Skeletal muscle satellite cell (primary cell): ENCODE data around the gene OPN4. TPM values are rescaled to one million over a fixed set of nuclear protein-coding genes. Genes with fewer than 3 reads are reported as not detected.
A peak's percentile ranks its signal among the peaks of the same experiment; 100 is the strongest.
"Not testable (repeated sequence)": the region's sequence is repeated elsewhere in the genome, so short reads cannot be mapped to it uniquely, and the experiment has no call there.

Experiments
- H3K27me3 ChIP-seq: 2 replicates; pipeline ENCODE4 v1.7.0; 2013; ENCODE audit warnings: low read length; ENCODE audit not compliant: control insufficient read depth, insufficient read depth
- H3K36me3 ChIP-seq: 2 replicates; pipeline ENCODE4 v1.7.0; 2013; ENCODE audit warnings: mild to moderate bottlenecking, control low read depth, low read length; ENCODE audit not compliant: insufficient read depth
- H3K4me1 ChIP-seq: 2 replicates; pipeline ENCODE4 v1.7.0; 2013; ENCODE audit warnings: low read length; ENCODE audit not compliant: control insufficient read depth, insufficient read depth
- H3K4me2 ChIP-seq: 2 replicates; pipeline ENCODE4 v1.7.0; 2013; ENCODE audit warnings: mild to moderate bottlenecking, low read length
- H3K4me3 ChIP-seq: 2 replicates; pipeline ENCODE4 v1.7.0; 2013; ENCODE audit warnings: low read length
- H3K9ac ChIP-seq: 2 replicates; pipeline ENCODE4 v1.7.0; 2013; ENCODE audit warnings: mild to moderate bottlenecking, low read depth, low read length, moderate library complexity
- H3K9me3 ChIP-seq: replicated peaks from 2 replicates; pipeline ENCODE4 v1.7.0; 2013; ENCODE audit warnings: mild to moderate bottlenecking, control low read depth, low read length
- total RNA-seq: library from RNA; depleted of rRNA; stranded (reverse); fragments of >200 nt; gene quantifications from 2 replicates; pipeline ENCODE4 v1.2.3, GENCODE V29; 2012; rRNA removed

Gene OPN4, protein sequence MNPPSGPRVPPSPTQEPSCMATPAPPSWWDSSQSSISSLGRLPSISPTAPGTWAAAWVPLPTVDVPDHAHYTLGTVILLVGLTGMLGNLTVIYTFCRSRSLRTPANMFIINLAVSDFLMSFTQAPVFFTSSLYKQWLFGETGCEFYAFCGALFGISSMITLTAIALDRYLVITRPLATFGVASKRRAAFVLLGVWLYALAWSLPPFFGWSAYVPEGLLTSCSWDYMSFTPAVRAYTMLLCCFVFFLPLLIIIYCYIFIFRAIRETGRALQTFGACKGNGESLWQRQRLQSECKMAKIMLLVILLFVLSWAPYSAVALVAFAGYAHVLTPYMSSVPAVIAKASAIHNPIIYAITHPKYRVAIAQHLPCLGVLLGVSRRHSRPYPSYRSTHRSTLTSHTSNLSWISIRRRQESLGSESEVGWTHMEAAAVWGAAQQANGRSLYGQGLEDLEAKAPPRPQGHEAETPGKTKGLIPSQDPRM
- not detected in 2 replicates for total RNA-seq

DNA sequence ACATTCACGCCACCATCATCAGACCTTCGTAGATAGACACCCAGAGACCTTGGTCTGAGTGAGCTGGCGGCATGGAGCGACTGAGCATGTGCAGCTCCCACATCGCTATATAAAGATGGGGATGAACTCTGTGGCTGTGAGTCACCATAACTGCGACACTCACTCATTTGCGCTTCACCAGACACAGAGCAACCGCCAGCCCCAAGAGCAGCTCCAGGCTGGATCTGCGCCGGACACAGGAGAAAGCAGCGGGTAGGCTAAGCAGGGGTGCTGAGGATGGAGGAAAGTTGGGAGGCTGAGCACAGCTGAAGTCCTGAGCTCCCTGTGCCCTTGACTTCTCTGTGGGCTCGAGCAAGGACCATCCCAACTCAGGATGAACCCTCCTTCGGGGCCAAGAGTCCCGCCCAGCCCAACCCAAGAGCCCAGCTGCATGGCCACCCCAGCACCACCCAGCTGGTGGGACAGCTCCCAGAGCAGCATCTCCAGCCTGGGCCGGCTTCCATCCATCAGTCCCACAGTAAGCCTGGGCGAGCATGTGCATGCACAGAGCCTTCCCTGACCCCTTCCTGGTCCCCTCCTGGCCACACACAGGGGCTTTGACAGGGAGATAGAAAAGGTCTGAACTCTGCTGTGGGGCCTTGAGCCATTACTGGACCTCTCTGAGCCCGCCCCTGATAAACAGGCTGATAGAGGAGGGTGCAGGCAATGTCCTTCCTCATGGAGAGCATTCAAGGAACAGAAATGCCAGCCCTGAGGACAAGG, at the start of gene OPN4:
TSS of gene OPN4 (plus strand) at position 137 of the 762 bp plus-strand sequence. CDS start at position 374, 237 bp downstream.
- no peaks in the 10 kb centered on the region for H3K36me3 ChIP-seq
- no peaks in the 10 kb centered on the region for H3K27me3 ChIP-seq
- no peak within 1 kb of the TSS for H3K9ac ChIP-seq
- peaks cover 16% of the 10 kb centered on the region for H3K4me1 ChIP-seq
- H3K4me3 ChIP-seq: no peak within 1 kb of the TSS
- H3K9me3 ChIP-seq: no peaks in the 10 kb centered on the region
- H3K4me2 ChIP-seq: no peak within 1 kb of the TSS

GRCh38 chr10:86607674-86608073, 46.7 kb upstream of the OPN4 start:
- H3K4me1 ChIP-seq: peaks cover 5% of the 10 kb centered on the region
- no peaks in the 10 kb centered on the region for H3K27me3 ChIP-seq
- no peak overlapping the region for H3K4me3 ChIP-seq
- H3K4me2 ChIP-seq: no peak overlapping the region
- no peak overlapping the region for H3K9ac ChIP-seq
- no peaks in the 10 kb centered on the region for H3K9me3 ChIP-seq
- no peaks in the 10 kb centered on the region for H3K36me3 ChIP-seq

- Histone ChIP-seq H3K36me3 (no peaks in the 10 kb centered on the region), H3K9me3 (no peaks in the 10 kb centered on the region), H3K9ac (no peak overlapping the region), H3K4me3 (no peak overlapping the region), H3K4me2 (no peak overlapping the region), H3K4me1 (no peaks in the 10 kb centered on the region), H3K27me3 (no peaks in the 10 kb centered on the region)
Observed at GRCh38 chr10:86609920-86610319, 44.4 kb upstream of the OPN4 start.

- H3K4me1 ChIP-seq: no peaks in the 10 kb centered on the region
- H3K4me2 ChIP-seq: no peak overlapping the region
- H3K9ac ChIP-seq: no peak overlapping the region
Observed at GRCh38 chr10:86611386-86611785, 43.0 kb upstream of the OPN4 start.

DNA sequence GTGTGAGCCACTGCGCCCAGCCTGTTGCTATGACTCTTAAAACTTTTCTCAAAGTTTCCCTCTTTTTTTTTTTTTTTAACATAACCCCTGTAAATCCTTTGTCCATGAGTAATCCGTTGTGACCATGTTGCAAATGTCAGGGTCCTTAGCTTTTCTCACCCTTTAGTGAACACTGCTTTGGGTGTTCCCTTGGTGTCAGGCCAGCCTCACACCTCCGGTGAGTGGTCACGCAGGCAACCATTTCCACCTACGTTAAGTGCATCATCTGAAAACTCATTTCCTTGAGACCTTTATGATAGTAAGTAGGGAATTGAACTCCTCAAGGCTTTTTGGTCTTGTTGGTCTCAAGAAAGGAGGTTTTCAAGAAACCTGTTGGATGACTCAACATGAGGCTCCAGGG, 41.3 kb upstream of the OPN4 start:
- H3K9ac ChIP-seq: no peak overlapping the region
- H3K36me3 ChIP-seq: no peaks in the 10 kb centered on the region
- H3K4me3 ChIP-seq: no peak overlapping the region
- H3K4me1 ChIP-seq: no peaks in the 10 kb centered on the region
- H3K9me3 ChIP-seq: no peaks in the 10 kb centered on the region
- H3K27me3 ChIP-seq: no peaks in the 10 kb centered on the region
- no peak overlapping the region for H3K4me2 ChIP-seq

More at GRCh38 chr10:86611386-86611785, 43.0 kb upstream of the OPN4 start:
- Histone ChIP-seq H3K4me3 (no peak overlapping the region), H3K36me3 (no peaks in the 10 kb centered on the region), H3K9me3 (no peaks in the 10 kb centered on the region), H3K27me3 (no peaks in the 10 kb centered on the region)

- H3K27me3 ChIP-seq: no peaks in the 10 kb centered on the region
- H3K36me3 ChIP-seq: no peaks in the 10 kb centered on the region
- H3K4me3 ChIP-seq: no peak overlapping the region
- H3K4me2 ChIP-seq: no peak overlapping the region
- no peak overlapping the region for H3K9ac ChIP-seq
- no peaks in the 10 kb centered on the region for H3K4me1 ChIP-seq
- no peaks in the 10 kb centered on the region for H3K9me3 ChIP-seq
Observed at GRCh38 chr10:86613905-86614304, 40.4 kb upstream of the OPN4 start.

DNA sequence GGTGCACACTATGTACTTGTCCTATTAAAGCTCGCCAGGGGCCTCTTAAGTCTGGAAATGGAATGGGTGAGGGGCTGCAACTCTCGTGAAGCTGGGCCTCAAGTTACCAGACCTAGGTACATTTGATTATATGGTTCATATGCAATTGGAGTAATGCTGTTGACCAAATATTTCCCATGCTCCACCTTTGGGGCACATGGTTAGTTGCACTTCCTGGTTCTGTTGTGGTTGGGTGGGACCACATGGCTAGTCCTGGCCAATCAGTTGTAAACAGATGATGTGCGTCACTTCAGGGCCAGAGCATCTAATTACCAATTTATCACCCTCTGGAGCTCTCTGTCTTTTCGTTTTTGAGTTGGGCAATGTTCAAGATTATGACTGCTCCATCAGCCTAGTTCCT, 39.5 kb upstream of the OPN4 start:
- no peak overlapping the region for H3K4me3 ChIP-seq
- no peaks in the 10 kb centered on the region for H3K27me3 ChIP-seq
- no peak overlapping the region for H3K9ac ChIP-seq
- no peaks in the 10 kb centered on the region for H3K36me3 ChIP-seq
- H3K9me3 ChIP-seq: no peaks in the 10 kb centered on the region
- no peak overlapping the region for H3K4me2 ChIP-seq
- H3K4me1 ChIP-seq: no peaks in the 10 kb centered on the region

- H3K27me3 ChIP-seq, H3K9ac ChIP-seq, H3K4me3 ChIP-seq, H3K9me3 ChIP-seq, H3K4me1 ChIP-seq, H3K36me3 ChIP-seq, H3K4me2 ChIP-seq: not testable (repeated sequence)
Observed at GRCh38 chr10:86617278-86617677, 37.1 kb upstream of the OPN4 start.

GRCh38 chr10:86628311-86628710, 26.0 kb upstream of the OPN4 start:
- Histone ChIP-seq H3K4me2 (no peak overlapping the region), H3K36me3 (no peaks in the 10 kb centered on the region), H3K9me3 (no peaks in the 10 kb centered on the region), H3K4me1 (no peaks in the 10 kb centered on the region), H3K27me3 (no peaks in the 10 kb centered on the region), H3K9ac (no peak overlapping the region), H3K4me3 (no peak overlapping the region)

GRCh38 chr10:86630079-86630478, 24.3 kb upstream of the OPN4 start:
- H3K9me3 ChIP-seq: no peaks in the 10 kb centered on the region
- H3K4me2 ChIP-seq: no peak overlapping the region
- no peaks in the 10 kb centered on the region for H3K36me3 ChIP-seq
- H3K4me3 ChIP-seq: no peak overlapping the region
- H3K27me3 ChIP-seq: no peaks in the 10 kb centered on the region
- no peak overlapping the region for H3K9ac ChIP-seq
- peaks cover 3% of the 10 kb centered on the region for H3K4me1 ChIP-seq

- no peaks in the 10 kb centered on the region for H3K9me3 ChIP-seq
- peak overlapping the region; percentile 57 for H3K9ac ChIP-seq
- H3K27me3 ChIP-seq: no peaks in the 10 kb centered on the region
- no peaks in the 10 kb centered on the region for H3K36me3 ChIP-seq
- peak overlapping the region; percentile 84 for H3K4me2 ChIP-seq
- peak overlapping the region; percentile 62 for H3K4me3 ChIP-seq
- H3K4me1 ChIP-seq: peaks cover 21% of the 10 kb centered on the region
Observed at GRCh38 chr10:86632009-86632800, 22.1 kb upstream of the OPN4 start.
